Spleen (tissue), 11 donors: ENCODE data around the gene BAIAP2L2. TPM values are rescaled to one million over a fixed set of nuclear protein-coding genes. Genes with fewer than 3 reads are reported as not detected.

Experiments
- DNase-seq: peaks from one replicate; pipeline ENCODE4 v3.0.0-alpha.2; 2020
- H3K27ac ChIP-seq, 8 donors: fragments of 200-600 bp; sonication (generic) in 7 of 8; 1 replicate in 4 of 8; 2 replicates in 4 of 8; pipeline versions ENCODE4 v1.5.0 to v1.8.0; 2016 to 2021; ENCODE audit warnings: inconsistent platforms in 4 of 8, mild to moderate bottlenecking in 4 of 8, moderate library complexity in 1 of 8
- H3K27me3 ChIP-seq, 7 donors: fragments of 200-600 bp; sonication (generic) in 6 of 7; replicated peaks in 1 of 7; 1 replicate in 4 of 7; 2 replicates in 3 of 7; pipeline versions ENCODE4 v1.5.0 to v1.8.0; 2016 to 2021; ENCODE audit warnings: inconsistent platforms in 3 of 7, mild to moderate bottlenecking in 1 of 7
- H3K36me3 ChIP-seq, 6 donors: fragments of 200-600 bp; sonication (generic) in 5 of 6; 1 replicate in 4 of 6; 2 replicates in 2 of 6; pipeline versions ENCODE4 v1.5.0 to v1.8.0; 2016 to 2021; ENCODE audit warnings: inconsistent platforms in 2 of 6
- H3K4me1 ChIP-seq, 6 donors: fragments of 200-600 bp; sonication (generic) in 5 of 6; 1 replicate in 3 of 6; 2 replicates in 3 of 6; pipeline versions ENCODE4 v1.5.0 to v1.8.0; 2016 to 2021; ENCODE audit warnings: inconsistent platforms in 3 of 6
- H3K4me3 ChIP-seq, 8 donors: fragments of 200-600 bp; sonication (generic) in 7 of 8; 1 replicate in 4 of 8; 2 replicates in 4 of 8; pipeline versions ENCODE4 v1.5.0 to v1.8.0; 2016 to 2021; ENCODE audit warnings: inconsistent platforms in 4 of 8, mild to moderate bottlenecking in 4 of 8, moderate library complexity in 2 of 8
- H3K9me3 ChIP-seq, 8 donors: fragments of 200-600 bp; sonication (generic) in 7 of 8; 1 replicate in 4 of 8; 2 replicates in 4 of 8; pipeline versions ENCODE4 v1.5.0 to v1.8.0; 2016 to 2021; ENCODE audit warnings: inconsistent platforms in 4 of 8
- POLR2A ChIP-seq, 3 donors: fragments of 450-650 bp; IDR thresholded peaks; one replicate each; pipeline ENCODE4 v1.5.1; 2017; ENCODE audit warnings: antibody characterized with exemption in 3 of 3, mild to moderate bottlenecking in 1 of 3
- POLR2AphosphoS5 ChIP-seq, 3 donors: sonication (generic); formaldehyde crosslinking; IDR thresholded peaks; one replicate each; pipeline ENCODE4 v1.5.1; 2017; ENCODE audit warnings: antibody characterized with exemption in 3 of 3
- WGBS, 5 donors: extraction: QIAGEN DNeasy Blood & Tissue Kit in 3 of 5; methylation state at CpG; one replicate each; pipeline versions ENCODE4 v1.1.5 to v1.1.7; 2013 to 2018; 5-methylcytosine and 5-hydroxymethylcytosine counted together
- intact Hi-C: fragments of 100-400 bp; cut with DNase I; formaldehyde crosslinking; loops from one replicate; pipeline ENCODE4 v1.15.0; 2023; ENCODE audit warnings: low total_unique reads
- polyA plus RNA-seq, 3 donors: library from polyadenylated mRNA; stranded (reverse); fragments of 200-250 nt; gene quantifications; one replicate each; pipeline ENCODE4 v1.2.1, GENCODE V29; 2013
- total RNA-seq, 7 donors: library from RNA; depleted of rRNA in 3 of 7; stranded (reverse); fragments of >200 nt in 3 of 7; fragmentation: NEBNext Ultra II Directional in 4 of 7; extraction: Animal tissue kit (Norgen Biotek cat#: 25700) in 4 of 7; gene quantifications; one replicate each; pipeline versions ENCODE4 v1.1.0 to v1.2.1, GENCODE V29; 2016 to 2021
- TF ChIP-seq, protein P1 (sequence below), 11 experiments: fragments of 200-600 bp in 7 of 11; fragments of 450-650 bp in 4 of 11; sonication (generic) in 4 of 11; IDR thresholded peaks in 8 of 11; conservative IDR thresholded peaks in 3 of 11; 1 replicate in 7 of 11; 2 replicates in 4 of 11; pipeline versions ENCODE4 v1.4.0 to v1.8.0; 2016 to 2021; ENCODE audit warnings: antibody characterized with exemption in 11 of 11, inconsistent platforms in 4 of 11, mild to moderate bottlenecking in 1 of 11
- donor health status: healthy with polysubstance abuse.
- donor health status: DM: no; HTN: no; CAD: no; lungs with moderate emphysema.
- donor health status: DM: no; HTN: no; CAD: no.
- donor health status: Bipolar disorder and iron deficiency.
- donor health status: healthy.
- donor health status: DM: no; HTN: no; CAD: no.
- donor health status: DM: yes; HTN: yes; CAD: no.

BAIAP2L2 gene
- total and polyA plus RNA-seq, 10 donors, result 0.37 to 3.0 (median 0.91) TPM

DNA sequence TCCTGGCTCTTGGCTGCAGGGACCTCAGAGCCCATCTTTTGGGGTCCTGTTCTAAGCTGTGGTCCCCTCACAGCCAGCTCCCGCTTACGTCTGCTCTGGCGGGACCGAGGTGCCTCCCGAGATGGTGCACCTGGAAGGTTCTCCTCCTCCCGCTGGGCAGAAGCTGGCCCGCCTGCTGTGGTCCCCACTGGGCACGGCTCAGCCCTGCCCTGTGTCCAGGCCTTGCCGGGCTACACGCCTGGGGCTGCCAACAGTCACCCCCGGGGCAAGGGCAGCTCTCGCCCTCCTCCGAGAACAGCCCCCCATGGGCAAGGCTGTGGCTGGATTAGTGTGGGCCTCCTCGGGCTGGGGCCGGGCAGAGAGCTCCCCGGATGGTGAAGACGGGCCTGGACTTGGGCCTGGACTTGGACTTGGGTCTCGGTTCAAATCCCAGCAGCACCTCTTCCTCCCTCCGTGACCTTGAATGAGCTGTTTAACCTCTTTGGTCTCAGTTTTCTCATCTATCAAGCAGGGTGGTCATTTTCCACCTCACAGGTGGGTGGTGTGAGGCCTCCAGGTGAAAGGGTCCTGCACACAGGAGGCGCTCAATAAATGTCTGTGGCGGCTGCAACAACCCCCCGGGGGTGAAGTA, 998 bp downstream of the BAIAP2L2 start:
- peaks cover 0 to 19% (median 5%) of the 10 kb centered on the region in 6 donors for H3K36me3 ChIP-seq
- no peak overlapping the region for H3K4me3 ChIP-seq
- WGBS, 5 donors, result 90 to 95% (median 95%) methylated on average over 12 to 22 of the region's 22 CpGs
- H3K9me3 ChIP-seq, result no peaks in the 10 kb centered on the region
- H3K27me3 ChIP-seq, result no peaks in the 10 kb centered on the region
- DNase-seq, result no peak
- intact Hi-C loops, result loop anchor here (5.0 kb wide), 1 partner anchor 243 kb away; no protein-coding TSS in a partner anchor
- H3K4me1 ChIP-seq, result peaks cover 0 to 4% (median 3%) of the 10 kb centered on the region in 6 donors
- no peak overlapping the region for H3K27ac ChIP-seq
- TF ChIP-seq, protein P1, sequence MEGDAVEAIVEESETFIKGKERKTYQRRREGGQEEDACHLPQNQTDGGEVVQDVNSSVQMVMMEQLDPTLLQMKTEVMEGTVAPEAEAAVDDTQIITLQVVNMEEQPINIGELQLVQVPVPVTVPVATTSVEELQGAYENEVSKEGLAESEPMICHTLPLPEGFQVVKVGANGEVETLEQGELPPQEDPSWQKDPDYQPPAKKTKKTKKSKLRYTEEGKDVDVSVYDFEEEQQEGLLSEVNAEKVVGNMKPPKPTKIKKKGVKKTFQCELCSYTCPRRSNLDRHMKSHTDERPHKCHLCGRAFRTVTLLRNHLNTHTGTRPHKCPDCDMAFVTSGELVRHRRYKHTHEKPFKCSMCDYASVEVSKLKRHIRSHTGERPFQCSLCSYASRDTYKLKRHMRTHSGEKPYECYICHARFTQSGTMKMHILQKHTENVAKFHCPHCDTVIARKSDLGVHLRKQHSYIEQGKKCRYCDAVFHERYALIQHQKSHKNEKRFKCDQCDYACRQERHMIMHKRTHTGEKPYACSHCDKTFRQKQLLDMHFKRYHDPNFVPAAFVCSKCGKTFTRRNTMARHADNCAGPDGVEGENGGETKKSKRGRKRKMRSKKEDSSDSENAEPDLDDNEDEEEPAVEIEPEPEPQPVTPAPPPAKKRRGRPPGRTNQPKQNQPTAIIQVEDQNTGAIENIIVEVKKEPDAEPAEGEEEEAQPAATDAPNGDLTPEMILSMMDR (IDR thresholded peaks at IDR 0.05 in 8 of 11, conservative IDR thresholded peaks at IDR 0.05 in 3 of 11), result no peak
- TF ChIP-seq POLR2A (IDR thresholded peaks at IDR 0.05) (no peak), POLR2AphosphoS5 (IDR thresholded peaks at IDR 0.05) (no peak)

DNA sequence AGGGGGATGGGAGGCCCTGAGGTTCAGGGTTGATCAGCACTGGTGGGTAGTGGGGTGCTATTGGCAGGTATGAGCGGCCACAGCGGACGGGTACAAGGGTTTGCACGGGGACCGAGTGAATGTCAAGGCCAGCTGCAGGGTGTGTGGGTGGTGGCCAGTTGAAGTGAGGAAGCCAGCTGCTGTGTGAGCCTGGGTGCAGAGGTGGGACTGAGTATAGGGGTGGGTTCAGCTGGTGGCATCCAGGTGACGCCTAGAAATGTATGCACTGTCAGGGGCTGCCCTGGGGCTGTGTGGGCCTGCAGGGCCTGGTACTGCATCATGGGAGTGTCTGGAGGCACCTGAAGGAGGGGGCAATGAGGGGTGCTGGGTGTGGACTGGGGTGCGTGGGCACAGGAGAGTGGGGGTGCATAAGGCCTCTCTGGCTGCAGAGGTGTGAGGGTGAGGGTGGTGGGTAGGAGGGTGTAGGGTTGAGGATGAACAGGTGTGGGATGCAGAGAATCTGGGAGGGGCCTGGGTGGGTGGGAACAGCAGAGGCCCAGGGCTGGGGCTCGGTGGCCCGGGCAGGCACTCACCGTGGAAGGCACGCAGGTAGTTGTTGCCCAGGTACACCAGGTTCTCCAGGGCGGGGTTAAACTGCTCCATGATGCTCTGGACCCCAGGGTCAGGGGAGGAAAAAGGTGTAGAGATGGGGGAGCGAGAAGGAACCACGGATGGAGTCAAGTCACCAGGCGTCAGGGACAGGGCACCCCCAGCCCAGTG, 1.7 kb downstream of the BAIAP2L2 start:
- 89 to 95% (median 91%) methylated on average over 15 of the region's 15 CpGs for WGBS, 5 donors
- Histone ChIP-seq H3K4me1 (no peaks in the 10 kb centered on the region), H3K9me3 (no peaks in the 10 kb centered on the region), H3K36me3 (peaks cover 0 to 19% (median 5%) of the 10 kb centered on the region in 6 donors), H3K4me3 (no peak overlapping the region), H3K27ac (no peak overlapping the region), H3K27me3 (no peaks in the 10 kb centered on the region)
- no peak for TF ChIP-seq POLR2A (IDR thresholded peaks at IDR 0.05)
- TF ChIP-seq, protein P1 (IDR thresholded peaks at IDR 0.05 in 8 of 11, conservative IDR thresholded peaks at IDR 0.05 in 3 of 11), result no peak
- TF ChIP-seq POLR2AphosphoS5 (IDR thresholded peaks at IDR 0.05), result no peak
- intact Hi-C loops, result no loop called here
- DNase-seq, result no peak

DNA sequence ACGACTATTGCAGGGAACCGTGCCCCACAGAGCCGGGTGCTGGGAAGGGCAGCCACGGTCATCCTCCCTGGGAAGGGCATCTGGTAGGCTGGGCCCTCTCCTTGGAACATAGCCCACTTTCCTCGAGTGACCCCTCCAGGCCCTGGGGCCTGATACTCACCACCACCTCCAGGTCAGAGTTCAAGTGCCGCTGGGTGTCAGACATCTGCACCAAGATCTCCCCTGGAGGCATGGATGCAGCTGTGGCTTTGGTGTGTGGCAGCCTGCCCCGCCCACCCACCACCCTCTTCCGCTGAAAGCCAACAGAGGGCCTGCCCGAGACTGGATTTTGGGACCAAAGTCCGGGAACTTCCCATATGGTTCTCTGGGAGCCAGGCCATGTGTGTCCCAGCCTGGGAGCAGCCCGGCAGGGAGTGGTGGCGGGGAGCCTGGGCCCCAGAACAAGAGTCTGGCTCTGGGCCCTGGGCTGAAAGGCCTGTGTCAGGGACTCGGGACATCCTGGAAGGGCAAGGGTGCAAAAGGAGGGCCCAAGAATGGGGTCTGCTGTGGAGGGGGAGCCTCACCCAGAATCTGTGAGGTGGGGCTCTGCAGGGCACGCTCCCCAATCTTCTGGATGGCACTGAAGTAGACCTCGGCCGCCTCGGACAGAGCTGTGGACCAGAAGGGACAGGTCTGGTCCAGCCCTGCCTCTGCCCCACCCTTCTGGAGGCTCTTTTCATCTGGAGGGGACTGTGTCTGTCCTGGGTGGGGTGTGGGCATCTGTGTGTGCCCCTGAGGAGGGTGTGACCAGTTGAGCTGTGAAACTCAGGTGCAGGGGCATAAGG, 2.6 kb downstream of the BAIAP2L2 start:
- Histone ChIP-seq H3K4me1 (no peaks in the 10 kb centered on the region), H3K27ac (no peak overlapping the region), H3K36me3 (peaks cover 0 to 13% (median 5%) of the 10 kb centered on the region in 6 donors), H3K4me3 (no peak overlapping the region), H3K27me3 (no peaks in the 10 kb centered on the region), H3K9me3 (no peaks in the 10 kb centered on the region)
- TF ChIP-seq, protein P1 (IDR thresholded peaks at IDR 0.05 in 8 of 11, conservative IDR thresholded peaks at IDR 0.05 in 3 of 11), result no peak
- TF ChIP-seq POLR2AphosphoS5 (IDR thresholded peaks at IDR 0.05) (no peak), POLR2A (IDR thresholded peaks at IDR 0.05) (no peak)
- WGBS, 5 donors, result 78 to 91% (median 86%) methylated on average over 10 to 17 of the region's 17 CpGs
- DNase-seq, result no peak
- intact Hi-C loops, result no loop called here
